Activated T-helper 1 cell treated with anti-CD3 and anti-CD28 coated beads, Interleukin-2, amount 50 U/mL, for 16 hours (primary cell): ENCODE results near the gene POU6F2.

ENCODE experiments used
- DNase-seq, 2 donors: peaks; one replicate each; pipeline ENCODE4 v3.0.0-alpha.2; 2020; ENCODE audit warnings: low read depth in 1 of 2, low spot score in 1 of 2

POU6F2 gene

GRCh38 chr7:39105720-39106119 is 128.0 kb downstream of the POU6F2 start:
- DNase-seq: no peak

GRCh38 chr7:39125846-39126245 is 148.1 kb downstream of the POU6F2 start:
- no peak for DNase-seq

- no peak for DNase-seq
Observed at GRCh38 chr7:39127058-39127457, 149.3 kb downstream of the POU6F2 start.

GRCh38 chr7:39128287-39128843 is 150.7 kb downstream of the POU6F2 start:
- no peak for DNase-seq

GRCh38 chr7:39130274-39130673 is 152.6 kb downstream of the POU6F2 start:
- no peak for DNase-seq

- DNase-seq: no peak
Observed at GRCh38 chr7:39130857-39131526, 153.3 kb downstream of the POU6F2 start.

GRCh38 chr7:39132306-39132705 is 154.6 kb downstream of the POU6F2 start:
- no peak for DNase-seq

- DNase-seq: no peak
Observed at GRCh38 chr7:39133088-39133487, 155.4 kb downstream of the POU6F2 start.

- DNase-seq: no peak
Observed at GRCh38 chr7:39137480-39137879, 159.8 kb downstream of the POU6F2 start.

- no peak for DNase-seq
Observed at GRCh38 chr7:39142750-39143149, 165.0 kb downstream of the POU6F2 start.

GRCh38 chr7:39144420-39144819 is 166.7 kb downstream of the POU6F2 start:
- no peak for DNase-seq

GRCh38 chr7:39145283-39145682 is 167.6 kb downstream of the POU6F2 start:
- no peak for DNase-seq

- DNase-seq: no peak
Observed at GRCh38 chr7:39145935-39146334, 168.2 kb downstream of the POU6F2 start.

GRCh38 chr7:39152701-39153100 is 175.0 kb downstream of the POU6F2 start:
- no peak for DNase-seq

- DNase-seq: no peak
Observed at GRCh38 chr7:39153113-39153512, 175.4 kb downstream of the POU6F2 start.

GRCh38 chr7:39153647-39154046 is 175.9 kb downstream of the POU6F2 start:
- no peak for DNase-seq

GRCh38 chr7:39154815-39155214 is 177.1 kb downstream of the POU6F2 start:
- no peak for DNase-seq

GRCh38 chr7:39158367-39158766 is 180.7 kb downstream of the POU6F2 start:
- no peak for DNase-seq

- no peak for DNase-seq
Observed at GRCh38 chr7:39161903-39162302, 184.2 kb downstream of the POU6F2 start.

GRCh38 chr7:39164887-39165286 is 187.2 kb downstream of the POU6F2 start:
- DNase-seq: no peak

GRCh38 chr7:39168403-39169098 is 190.8 kb downstream of the POU6F2 start:
- no peak for DNase-seq

- no peak for DNase-seq
Observed at GRCh38 chr7:39172137-39172536, 194.4 kb downstream of the POU6F2 start.

GRCh38 chr7:39181398-39181797 is 203.7 kb downstream of the POU6F2 start:
- no peak for DNase-seq
